ENCODE data around the gene NPRL2.

DNA sequence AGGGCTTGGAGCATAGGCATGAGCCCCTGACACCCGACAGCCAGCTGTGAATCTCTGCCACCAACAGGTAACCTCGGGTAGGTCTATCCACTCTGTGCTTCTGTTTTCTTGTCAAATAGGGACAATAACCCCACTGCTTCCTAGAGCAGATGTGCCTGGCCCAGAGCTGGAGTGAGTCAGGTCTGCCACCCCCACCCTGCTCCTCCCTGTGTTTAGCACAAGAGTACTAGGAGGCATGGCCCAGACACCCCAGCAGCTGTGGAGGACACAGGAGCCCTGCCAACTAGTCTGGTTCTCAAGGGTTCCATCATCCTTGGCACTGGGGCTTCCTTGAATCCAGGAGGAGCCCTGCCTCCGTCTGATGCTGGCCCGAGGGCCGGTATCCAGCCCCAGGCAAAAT lies 42.5 kb upstream of the NPRL2 start:
- TF ChIP-seq ZNF274 (IDR thresholded peaks at IDR 0.05; ENCODE audit: low read depth, low read length) (no peak), YY1 (IDR thresholded peaks at IDR 0.05; ENCODE audit: insufficient read depth, insufficient read length) (no peak)

Measured in NT2/D1 (cell line).